UCSD-AML1 (cell line): Measurements from ENCODE around the gene DGLUCY.

ENCODE experiments used
- DNase-seq: peaks from one replicate; lab custom pipeline; 2025; ENCODE audit not compliant: unreplicated experiment; lab: John Stamatoyannopoulos, UW

The DGLUCY gene

GRCh38 chr14:91273273-91273884, 159.5 kb downstream of the DGLUCY start:
- DNase-seq: no peak

GRCh38 chr14:91273885-91274273, 160.0 kb downstream of the DGLUCY start:
- no peak for DNase-seq

- DNase-seq: no peak
Measured at GRCh38 chr14:91274796-91275195, 160.9 kb downstream of the DGLUCY start.
